Liver (tissue), 9 donors: ENCODE data around the gene LRRC36. TPM values are rescaled to one million over a fixed set of nuclear protein-coding genes. Genes with fewer than 3 reads are reported as not detected.

ENCODE experiments used
- DNase-seq: peaks from one replicate; pipeline ENCODE4 v3.0.0-alpha.2; 2017; ENCODE audit warnings: low spot score
- H3K27ac ChIP-seq, 2 donors: one replicate each; pipeline ENCODE4 v1.7.0; 2013; ENCODE audit warnings: inconsistent platforms in 2 of 2, low read length in 2 of 2, control low read depth in 1 of 2, low read depth in 1 of 2, mild to moderate bottlenecking in 1 of 2
- H3K27me3 ChIP-seq, 4 donors: one replicate each; pipeline versions ENCODE4 v1.6.1 to v1.7.0; 2013; ENCODE audit warnings: low read length in 3 of 4, inconsistent platforms in 1 of 4, mild to moderate bottlenecking in 1 of 4, moderate library complexity in 1 of 4; ENCODE audit not compliant: control insufficient read depth in 4 of 4, insufficient read depth in 4 of 4
- H3K36me3 ChIP-seq, 4 donors: one replicate each; pipeline versions ENCODE4 v1.6.1 to v1.7.0; 2013; ENCODE audit warnings: low read length in 3 of 4, mild to moderate bottlenecking in 3 of 4, low read depth in 1 of 4, moderate library complexity in 1 of 4; ENCODE audit not compliant: control insufficient read depth in 4 of 4, insufficient read depth in 3 of 4
- H3K4me1 ChIP-seq, 4 donors: one replicate each; pipeline versions ENCODE4 v1.6.1 to v1.7.0; 2013; ENCODE audit warnings: low read length in 3 of 4, mild to moderate bottlenecking in 3 of 4, moderate library complexity in 1 of 4; ENCODE audit not compliant: control insufficient read depth in 4 of 4, insufficient read depth in 4 of 4
- H3K4me3 ChIP-seq, 3 donors: one replicate each; pipeline versions ENCODE4 v1.6.1 to v1.7.0; 2013; ENCODE audit warnings: low read length in 3 of 3, control low read depth in 1 of 3, low read depth in 1 of 3, mild to moderate bottlenecking in 1 of 3
- H3K9ac ChIP-seq, 2 donors: one replicate each; pipeline ENCODE4 v1.7.0; 2013; ENCODE audit warnings: low read length in 2 of 2, mild to moderate bottlenecking in 2 of 2, moderate library complexity in 2 of 2, control low read depth in 1 of 2, low read depth in 1 of 2
- H3K9me3 ChIP-seq, 4 donors: one replicate each; pipeline versions ENCODE4 v1.6.1 to v1.7.0; 2013; ENCODE audit warnings: low read length in 3 of 4; ENCODE audit not compliant: control insufficient read depth in 4 of 4
- ATF3 ChIP-seq: IDR thresholded peaks from 2 replicates; pipeline ENCODE4 v1.6.1; 2016; ENCODE audit warnings: antibody characterized with exemption
- CTCF ChIP-seq: fragments of 150-350 bp; IDR thresholded peaks from 2 replicates; pipeline ENCODE4 v1.5.1; 2017; ENCODE audit warnings: improper control_type of control experiment, low read depth, low read length; ENCODE audit not compliant: missing input control
- EGR1 ChIP-seq, 2 donors: IDR thresholded peaks; 2 replicates each; pipeline ENCODE4 v1.6.1; 2016 to 2018; ENCODE audit warnings: antibody characterized with exemption in 2 of 2, low read depth in 2 of 2
- FOXA1 ChIP-seq: IDR thresholded peaks from 2 replicates; pipeline ENCODE4 v1.6.1; 2016; ENCODE audit warnings: antibody characterized with exemption
- FOXA2 ChIP-seq: IDR thresholded peaks from 2 replicates; pipeline ENCODE4 v1.6.1; 2016; ENCODE audit warnings: antibody characterized with exemption
- GABPA ChIP-seq, 2 donors: IDR thresholded peaks in 1 of 2; conservative IDR thresholded peaks in 1 of 2; 2 replicates each; pipeline ENCODE4 v1.6.1; 2016; ENCODE audit warnings: antibody characterized with exemption in 2 of 2, mild to moderate bottlenecking in 1 of 2, moderate library complexity in 1 of 2
- HNF4A ChIP-seq, 2 donors: conservative IDR thresholded peaks; 2 replicates each; pipeline ENCODE4 v1.6.1; 2016; ENCODE audit warnings: antibody characterized with exemption in 2 of 2, mild to moderate bottlenecking in 2 of 2
- HNF4G ChIP-seq: IDR thresholded peaks from 2 replicates; pipeline ENCODE4 v1.6.1; 2016; ENCODE audit warnings: antibody characterized with exemption
- JUND ChIP-seq, 2 donors: IDR thresholded peaks; 2 replicates each; pipeline ENCODE4 v1.6.1; 2016; ENCODE audit warnings: antibody characterized with exemption in 2 of 2
- MAX ChIP-seq: IDR thresholded peaks from 2 replicates; pipeline ENCODE4 v1.6.1; 2016; ENCODE audit warnings: antibody characterized with exemption
- NR2F2 ChIP-seq: IDR thresholded peaks from 2 replicates; pipeline ENCODE4 v1.6.1; 2016; ENCODE audit warnings: antibody characterized with exemption
- RAD21 ChIP-seq, 2 donors: IDR thresholded peaks; 2 replicates each; pipeline ENCODE4 v1.6.1; 2016; ENCODE audit warnings: antibody characterized with exemption in 2 of 2, mild to moderate bottlenecking in 2 of 2
- REST ChIP-seq: IDR thresholded peaks from 2 replicates; pipeline ENCODE4 v1.6.1; 2016; ENCODE audit warnings: antibody characterized with exemption, mild to moderate bottlenecking
- RXRA ChIP-seq, 2 donors: IDR thresholded peaks; 2 replicates each; pipeline ENCODE4 v1.6.1; 2017 to 2018; ENCODE audit warnings: antibody characterized with exemption in 2 of 2, mild to moderate bottlenecking in 1 of 2
- SP1 ChIP-seq: IDR thresholded peaks from 2 replicates; pipeline ENCODE4 v1.6.1; 2018; ENCODE audit warnings: antibody characterized with exemption, mild to moderate bottlenecking
- YY1 ChIP-seq: IDR thresholded peaks from 2 replicates; pipeline ENCODE4 v1.6.1; 2016; ENCODE audit warnings: antibody characterized with exemption, mild to moderate bottlenecking
- ZBTB33 ChIP-seq: IDR thresholded peaks from 2 replicates; pipeline ENCODE4 v1.6.1; 2016; ENCODE audit warnings: antibody characterized with exemption
- WGBS: extraction: QIAGEN DNeasy Blood & Tissue Kit; methylation state at CpG from one replicate; pipeline ENCODE4 v1.1.7; 2013; 5-methylcytosine and 5-hydroxymethylcytosine counted together
- polyA plus RNA-seq, 2 donors: library from polyadenylated mRNA; stranded (reverse) in 1 of 2; unstranded in 1 of 2; fragments of 200-250 nt in 1 of 2; fragments of >200 nt in 1 of 2; fragmentation: Nextera tagmentation in 1 of 2; extraction: Ambion mirVana in 1 of 2; gene quantifications; one replicate each; pipeline versions ENCODE4 v1.2.1 to v1.2.3, GENCODE V29; 2013 to 2015
- total RNA-seq, 2 donors: library from RNA; depleted of rRNA; stranded (reverse); fragments of >200 nt; gene quantifications; one replicate each; pipeline ENCODE4 v1.2.3, GENCODE V29; 2014
- donor health status: healthy.
- donor health status: healthy.
- donor health status: healthy.
- donor health status: healthy.
- donor health status: healthy.

The LRRC36 gene
- total and polyA plus RNA-seq, 4 donors, result 0.08 TPM; not detected in 3

- no peak for TF ChIP-seq GABPA (IDR thresholded peaks at IDR 0.05 in 1 of 2, conservative IDR thresholded peaks at IDR 0.05 in 1 of 2)
- TF ChIP-seq CTCF, result no peak
- TF ChIP-seq FOXA1, result no peak
- no peak for TF ChIP-seq SP1
- no peak for TF ChIP-seq EGR1 (IDR thresholded peaks at IDR 0.05; ENCODE audit: low read depth in 2 of 2)
- no peak for TF ChIP-seq ATF3
- no peak for TF ChIP-seq YY1
- no peak for TF ChIP-seq ZBTB33
- TF ChIP-seq JUND (IDR thresholded peaks at IDR 0.05), result no peak
- no peak for TF ChIP-seq RAD21 (IDR thresholded peaks at IDR 0.05)
- no peak for TF ChIP-seq MAX
- no peak for TF ChIP-seq RXRA (IDR thresholded peaks at IDR 0.05)
- no peak for TF ChIP-seq NR2F2
- TF ChIP-seq FOXA2, result no peak
- no peaks in the 10 kb centered on the region for H3K36me3 ChIP-seq
- H3K4me3 ChIP-seq, result no peak overlapping the region
- no peaks in the 10 kb centered on the region for H3K9me3 ChIP-seq
- H3K9ac ChIP-seq, result no peak overlapping the region
- no peak overlapping the region for H3K27ac ChIP-seq
- H3K27me3 ChIP-seq, result no peaks in the 10 kb centered on the region
- H3K4me1 ChIP-seq, result peaks cover 0 to 2% (median 0%) of the 10 kb centered on the region in 4 donors
- WGBS, result 95% methylated on average over 7 of the region's 7 CpGs
- DNase-seq, result no peak
Observed at GRCh38 chr16:67283039-67283825, 43.4 kb upstream of the LRRC36 start.

- H3K4me3 ChIP-seq, result no peak overlapping the region
- no peak for DNase-seq
- H3K4me1 ChIP-seq, result peaks cover 0 to 2% (median 0%) of the 10 kb centered on the region in 4 donors
- TF ChIP-seq RAD21 (IDR thresholded peaks at IDR 0.05) (no peak), GABPA (IDR thresholded peaks at IDR 0.05 in 1 of 2, conservative IDR thresholded peaks at IDR 0.05 in 1 of 2) (no peak), YY1 (no peak), ZBTB33 (no peak), NR2F2 (no peak), JUND (IDR thresholded peaks at IDR 0.05) (no peak), REST (no peak), HNF4A (conservative IDR thresholded peaks at IDR 0.05) (no peak), HNF4G (no peak), RXRA (IDR thresholded peaks at IDR 0.05) (no peak), EGR1 (IDR thresholded peaks at IDR 0.05; ENCODE audit: low read depth in 2 of 2) (no peak), ATF3 (no peak), FOXA2 (no peak), SP1 (no peak), FOXA1 (no peak), MAX (no peak)
- H3K9ac ChIP-seq, result no peak overlapping the region
- no peaks in the 10 kb centered on the region for H3K27me3 ChIP-seq
- H3K9me3 ChIP-seq, result no peaks in the 10 kb centered on the region
- WGBS, result 93% methylated on average over 21 of the region's 21 CpGs
- H3K36me3 ChIP-seq, result no peaks in the 10 kb centered on the region
- H3K27ac ChIP-seq, result no peak overlapping the region
Observed at GRCh38 chr16:67283826-67284555, 42.6 kb upstream of the LRRC36 start.
